Measurements from ENCODE around the gene RXRG.

DNA sequence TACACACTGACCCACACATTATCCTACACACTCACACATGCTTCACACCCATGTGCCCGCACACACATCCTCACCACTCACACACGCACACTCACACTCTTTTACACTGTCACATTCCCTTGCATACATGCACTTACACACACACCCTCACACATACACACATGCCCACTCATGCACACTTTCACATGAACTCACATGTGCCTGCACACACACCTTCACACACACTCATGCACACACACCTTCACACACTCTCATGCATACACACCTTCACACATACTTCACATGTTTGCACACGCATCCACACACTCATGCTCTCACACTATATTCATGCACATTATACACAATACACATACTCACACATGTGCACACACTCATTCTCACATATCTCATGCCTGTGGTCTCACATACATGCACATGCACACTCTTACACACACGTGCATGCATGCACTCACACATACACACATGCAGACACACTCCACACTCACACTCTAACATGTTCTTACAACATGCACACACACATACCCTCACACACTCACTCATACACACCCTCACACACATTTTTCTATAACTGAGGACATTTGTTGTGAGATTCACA, 42.3 kb downstream of the RXRG start:
- TF ChIP-seq CTCF (optimal IDR thresholded peaks at IDR 0.05 in 1 of 3, IDR thresholded peaks at IDR 0.05 in 1 of 3, conservative IDR thresholded peaks at IDR 0.05 in 1 of 3; ENCODE audit: extremely low read depth in 1 of 3, insufficient read depth in 2 of 3, low read length in 3 of 3): no peak
- TF ChIP-seq EZH2 (IDR thresholded peaks at IDR 0.05; ENCODE audit: low read length): no peak
